Spleen (tissue), 11 donors: ENCODE data around the gene JAK2. TPM values are rescaled to one million over a fixed set of nuclear protein-coding genes. Genes with fewer than 3 reads are reported as not detected.
A peak's percentile ranks its signal among the peaks of the same experiment; 100 is the strongest.
"Not testable (repeated sequence)": the region's sequence is repeated elsewhere in the genome, so short reads cannot be mapped to it uniquely, and the experiment has no call there.

ENCODE experiments used
- DNase-seq: peaks from one replicate; pipeline ENCODE4 v3.0.0-alpha.2; 2020
- H3K27ac ChIP-seq, 8 donors: fragments of 200-600 bp; sonication (generic) in 7 of 8; 1 replicate in 4 of 8; 2 replicates in 4 of 8; pipeline versions ENCODE4 v1.5.0 to v1.8.0; 2016 to 2021; ENCODE audit warnings: inconsistent platforms in 4 of 8, mild to moderate bottlenecking in 4 of 8, moderate library complexity in 1 of 8
- H3K27me3 ChIP-seq, 7 donors: fragments of 200-600 bp; sonication (generic) in 6 of 7; replicated peaks in 1 of 7; 1 replicate in 4 of 7; 2 replicates in 3 of 7; pipeline versions ENCODE4 v1.5.0 to v1.8.0; 2016 to 2021; ENCODE audit warnings: inconsistent platforms in 3 of 7, mild to moderate bottlenecking in 1 of 7
- H3K36me3 ChIP-seq, 6 donors: fragments of 200-600 bp; sonication (generic) in 5 of 6; 1 replicate in 4 of 6; 2 replicates in 2 of 6; pipeline versions ENCODE4 v1.5.0 to v1.8.0; 2016 to 2021; ENCODE audit warnings: inconsistent platforms in 2 of 6
- H3K4me1 ChIP-seq, 6 donors: fragments of 200-600 bp; sonication (generic) in 5 of 6; 1 replicate in 3 of 6; 2 replicates in 3 of 6; pipeline versions ENCODE4 v1.5.0 to v1.8.0; 2016 to 2021; ENCODE audit warnings: inconsistent platforms in 3 of 6
- H3K4me3 ChIP-seq, 8 donors: fragments of 200-600 bp; sonication (generic) in 7 of 8; 1 replicate in 4 of 8; 2 replicates in 4 of 8; pipeline versions ENCODE4 v1.5.0 to v1.8.0; 2016 to 2021; ENCODE audit warnings: inconsistent platforms in 4 of 8, mild to moderate bottlenecking in 4 of 8, moderate library complexity in 2 of 8
- H3K9me3 ChIP-seq, 8 donors: fragments of 200-600 bp; sonication (generic) in 7 of 8; 1 replicate in 4 of 8; 2 replicates in 4 of 8; pipeline versions ENCODE4 v1.5.0 to v1.8.0; 2016 to 2021; ENCODE audit warnings: inconsistent platforms in 4 of 8
- CTCF ChIP-seq, 11 experiments: fragments of 200-600 bp in 7 of 11; fragments of 450-650 bp in 4 of 11; sonication (generic) in 4 of 11; IDR thresholded peaks in 8 of 11; conservative IDR thresholded peaks in 3 of 11; 1 replicate in 7 of 11; 2 replicates in 4 of 11; pipeline versions ENCODE4 v1.4.0 to v1.8.0; 2016 to 2021; ENCODE audit warnings: antibody characterized with exemption in 11 of 11, inconsistent platforms in 4 of 11, mild to moderate bottlenecking in 1 of 11
- POLR2A ChIP-seq, 3 donors: fragments of 450-650 bp; IDR thresholded peaks; one replicate each; pipeline ENCODE4 v1.5.1; 2017; ENCODE audit warnings: antibody characterized with exemption in 3 of 3, mild to moderate bottlenecking in 1 of 3
- POLR2AphosphoS5 ChIP-seq, 3 donors: sonication (generic); formaldehyde crosslinking; IDR thresholded peaks; one replicate each; pipeline ENCODE4 v1.5.1; 2017; ENCODE audit warnings: antibody characterized with exemption in 3 of 3
- WGBS, 5 donors: extraction: QIAGEN DNeasy Blood & Tissue Kit in 3 of 5; methylation state at CpG; one replicate each; pipeline versions ENCODE4 v1.1.5 to v1.1.7; 2013 to 2018; 5-methylcytosine and 5-hydroxymethylcytosine counted together
- intact Hi-C: fragments of 100-400 bp; cut with DNase I; formaldehyde crosslinking; loops from one replicate; pipeline ENCODE4 v1.15.0; 2023; ENCODE audit warnings: low total_unique reads
- polyA plus RNA-seq, 3 donors: library from polyadenylated mRNA; stranded (reverse); fragments of 200-250 nt; gene quantifications; one replicate each; pipeline ENCODE4 v1.2.1, GENCODE V29; 2013
- total RNA-seq, 7 donors: library from RNA; depleted of rRNA in 3 of 7; stranded (reverse); fragments of >200 nt in 3 of 7; fragmentation: NEBNext Ultra II Directional in 4 of 7; extraction: Animal tissue kit (Norgen Biotek cat#: 25700) in 4 of 7; gene quantifications; one replicate each; pipeline versions ENCODE4 v1.1.0 to v1.2.1, GENCODE V29; 2016 to 2021
- donor health status: healthy with polysubstance abuse.
- donor health status: DM: no; HTN: no; CAD: no; lungs with moderate emphysema.
- donor health status: DM: no; HTN: no; CAD: no.
- donor health status: Bipolar disorder and iron deficiency.
- donor health status: healthy.
- donor health status: DM: no; HTN: no; CAD: no.
- donor health status: DM: yes; HTN: yes; CAD: no.

The JAK2 gene
- total and polyA plus RNA-seq, 10 donors = 7.1 to 61.2 (median 45.8) TPM

- Histone ChIP-seq H3K27ac (peak overlapping the region in 7 of 8 donors; percentile 9 to 87 (median 67)), H3K4me1 (peaks cover 18 to 70% (median 48%) of the 10 kb centered on the region in 6 donors), H3K9me3 (no peaks in the 10 kb centered on the region), H3K36me3 (no peaks in the 10 kb centered on the region), H3K4me3 (no peak overlapping the region), H3K27me3 (no peaks in the 10 kb centered on the region)
- TF ChIP-seq POLR2A (IDR thresholded peaks at IDR 0.05) = no peak
- TF ChIP-seq POLR2AphosphoS5 (IDR thresholded peaks at IDR 0.05) = no peak
- no peak for TF ChIP-seq CTCF (IDR thresholded peaks at IDR 0.05 in 8 of 11, conservative IDR thresholded peaks at IDR 0.05 in 3 of 11)
- no peak for DNase-seq
- intact Hi-C loops = loop anchor here (10.0 kb wide), 1 partner anchor 47 kb away; the partner anchor contains the start of gene JAK2
- 13 to 39% (median 28%) methylated on average over 1 of the region's 1 CpG for WGBS, 5 donors
Observed at GRCh38 chr9:4937446-4937845, 47.6 kb upstream of the JAK2 start.

GRCh38 chr9:4938496-4938895 lies 46.6 kb upstream of the JAK2 start:
- Histone ChIP-seq H3K4me1 (peaks cover 18 to 75% (median 48%) of the 10 kb centered on the region in 6 donors), H3K36me3 (no peaks in the 10 kb centered on the region), H3K9me3 (no peaks in the 10 kb centered on the region), H3K27ac (peak overlapping the region in 7 of 8 donors; percentile 30 to 87 (median 76)), H3K4me3 (no peak overlapping the region), H3K27me3 (no peaks in the 10 kb centered on the region)
- TF ChIP-seq POLR2AphosphoS5 (IDR thresholded peaks at IDR 0.05) = no peak
- no peak for TF ChIP-seq POLR2A (IDR thresholded peaks at IDR 0.05)
- no peak for TF ChIP-seq CTCF (IDR thresholded peaks at IDR 0.05 in 8 of 11, conservative IDR thresholded peaks at IDR 0.05 in 3 of 11)
- intact Hi-C loops = loop anchor here (10.0 kb wide), 1 partner anchor 46 kb away; the partner anchor contains the start of gene JAK2
- WGBS, 5 donors = 41 to 70% (median 50%) methylated on average over 1 of the region's 1 CpG
- no peak for DNase-seq

- DNase-seq = no peak
- intact Hi-C loops = loop anchor here (10.0 kb wide), 1 partner anchor 46 kb away; the partner anchor contains the start of gene JAK2
- Histone ChIP-seq H3K27me3 (no peaks in the 10 kb centered on the region), H3K27ac (peak overlapping the region in 7 of 8 donors; percentile 30 to 87 (median 76)), H3K36me3 (no peaks in the 10 kb centered on the region), H3K4me3 (no peak overlapping the region), H3K4me1 (peaks cover 18 to 78% (median 48%) of the 10 kb centered on the region in 6 donors), H3K9me3 (no peaks in the 10 kb centered on the region)
- TF ChIP-seq POLR2AphosphoS5 (IDR thresholded peaks at IDR 0.05) = no peak
- peak in 1 of 11 experiments; percentile 9 for TF ChIP-seq CTCF (IDR thresholded peaks at IDR 0.05 in 8 of 11, conservative IDR thresholded peaks at IDR 0.05 in 3 of 11)
- no peak for TF ChIP-seq POLR2A (IDR thresholded peaks at IDR 0.05)
- WGBS, 5 donors = 6 to 12% (median 8%) methylated on average over 1 of the region's 1 CpG
Observed at GRCh38 chr9:4939118-4939561, 45.9 kb upstream of the JAK2 start.

GRCh38 chr9:4942042-4942691 lies 42.9 kb upstream of the JAK2 start:
- 69 to 88% (median 80%) methylated on average over 7 of the region's 7 CpGs for WGBS, 5 donors
- Histone ChIP-seq H3K4me1 (peaks cover 8 to 56% (median 30%) of the 10 kb centered on the region in 6 donors), H3K27ac (peak overlapping the region in 6 of 8 donors; percentile 24 to 82 (median 68))
- intact Hi-C loops, H3K36me3 ChIP-seq, H3K4me3 ChIP-seq, H3K9me3 ChIP-seq, DNase-seq, H3K27me3 ChIP-seq: not testable (repeated sequence)
